ENCODE results near the gene PNMA8C.
"Not testable (repeated sequence)": the region's sequence is repeated elsewhere in the genome, so short reads cannot be mapped to it uniquely, and the experiment has no call there.

Gene PNMA8C

GRCh38 chr19:46447006-46447405 lies 18.3 kb upstream of the PNMA8C start:
- DNase-seq (ENCODE audit: low read depth) = no peak

- no peak for DNase-seq (ENCODE audit: low read depth)
Observed at GRCh38 chr19:46446021-46446420, 17.3 kb upstream of the PNMA8C start.

- DNase-seq (ENCODE audit: low read depth) = peak; percentile 82
Observed at GRCh38 chr19:46442808-46443450, 14.2 kb upstream of the PNMA8C start.

GRCh38 chr19:46441866-46442265 lies 13.1 kb upstream of the PNMA8C start:
- no peak for DNase-seq (ENCODE audit: low read depth)

GRCh38 chr19:46435689-46436088 lies 7.0 kb upstream of the PNMA8C start:
- DNase-seq (ENCODE audit: low read depth) = not testable (repeated sequence)

GRCh38 chr19:46435009-46435408 lies 6.3 kb upstream of the PNMA8C start:
- no peak for DNase-seq (ENCODE audit: low read depth)

- DNase-seq (ENCODE audit: low read depth) = not testable (repeated sequence)
Observed at GRCh38 chr19:46433470-46433869, 4.7 kb upstream of the PNMA8C start.

- no peak for DNase-seq (ENCODE audit: low read depth)
Observed at GRCh38 chr19:46431824-46432223, 3.1 kb upstream of the PNMA8C start.

GRCh38 chr19:46429999-46430398 lies 1.3 kb upstream of the PNMA8C start:
- DNase-seq (ENCODE audit: low read depth) = no peak

GRCh38 chr19:46427518-46428045 lies 1.2 kb downstream of the PNMA8C start:
- no peak for DNase-seq (ENCODE audit: low read depth)

GRCh38 chr19:46426506-46427162 lies 2.1 kb downstream of the PNMA8C start:
- DNase-seq (ENCODE audit: low read depth) = peak; percentile 83

- peak; percentile 29 for DNase-seq (ENCODE audit: low read depth)
Observed at GRCh38 chr19:46426035-46426505, 2.7 kb downstream of the PNMA8C start.

GRCh38 chr19:46423188-46423587 lies 5.5 kb downstream of the PNMA8C start:
- no peak for DNase-seq (ENCODE audit: low read depth)

GRCh38 chr19:46422344-46422743 lies 6.4 kb downstream of the PNMA8C start:
- DNase-seq (ENCODE audit: low read depth) = no peak

GRCh38 chr19:46420056-46420455 lies 8.7 kb downstream of the PNMA8C start:
- DNase-seq (ENCODE audit: low read depth) = no peak

GRCh38 chr19:46415804-46416709 lies 12.7 kb downstream of the PNMA8C start:
- DNase-seq (ENCODE audit: low read depth) = peak; percentile 85

GRCh38 chr19:46414899-46415298 lies 13.8 kb downstream of the PNMA8C start:
- DNase-seq (ENCODE audit: low read depth) = not testable (repeated sequence)

GRCh38 chr19:46413262-46414031 lies 15.3 kb downstream of the PNMA8C start, which contains the start of gene CCDC8:
CCDC8 (minus strand) TSS chr19:46413564; CDS start chr19:46412810, 754 bp downstream.
- peak; percentile 92 for DNase-seq (ENCODE audit: low read depth)

- DNase-seq (ENCODE audit: low read depth) = no peak
Observed at GRCh38 chr19:46412650-46413261, 16.0 kb downstream of the PNMA8C start.

GRCh38 chr19:46411925-46412649 lies 16.6 kb downstream of the PNMA8C start:
- DNase-seq (ENCODE audit: low read depth) = no peak

Measured in EH (cell line).